Left lung (tissue), 10 donors: Measurements from ENCODE around the gene ENOX1. TPM values are rescaled to one million over a fixed set of nuclear protein-coding genes. Genes with fewer than 3 reads are reported as not detected.

Experiments used
- ATAC-seq: fragments of 200-7000 bp; cut with Tn5 transposase; one replicate; pipeline ENCODE4 v1.9.1; 2020; ENCODE audit warnings: moderate library complexity
- DNase-seq, 4 donors: peaks; one replicate each; pipeline ENCODE4 v3.0.0-alpha.2; 2013 to 2020
- H3K27ac ChIP-seq, 2 donors: fragments of 200-600 bp; sonication (generic) in 1 of 2; one replicate each; pipeline versions ENCODE4 v1.5.0 to v1.8.0; 2020 to 2021
- H3K27me3 ChIP-seq, 2 donors: fragments of 200-600 bp; sonication (generic) in 1 of 2; one replicate each; pipeline versions ENCODE4 v1.5.0 to v1.8.0; 2020 to 2021
- H3K36me3 ChIP-seq, 2 donors: fragments of 200-600 bp; sonication (generic) in 1 of 2; one replicate each; pipeline versions ENCODE4 v1.5.0 to v1.8.0; 2020 to 2021
- H3K4me1 ChIP-seq, 2 donors: fragments of 200-600 bp; one replicate each; pipeline ENCODE4 v1.8.0; 2021
- H3K4me3 ChIP-seq, 2 donors: fragments of 200-600 bp; sonication (generic) in 1 of 2; one replicate each; pipeline versions ENCODE4 v1.5.0 to v1.8.0; 2020 to 2021; ENCODE audit warnings: mild to moderate bottlenecking in 1 of 2
- H3K9me3 ChIP-seq, 2 donors: fragments of 200-600 bp; sonication (generic) in 1 of 2; one replicate each; pipeline versions ENCODE4 v1.5.0 to v1.8.0; 2020 to 2021
- intact Hi-C, 2 donors: fragments of 100-400 bp; cut with DNase I; formaldehyde crosslinking; loops; one replicate each; pipeline versions ENCODE4 v1.11.2 to v1.14.2; 2022
- polyA plus RNA-seq, 6 donors: library from polyadenylated mRNA; unstranded; fragments of 120-200 nt; gene quantifications; one replicate each; pipeline ENCODE4 v1.2.1, GENCODE V29; 2013; ENCODE audit not compliant: insufficient read length in 6 of 6
- total RNA-seq, 2 donors: library from RNA; stranded (reverse); fragmentation: NEBNext Ultra II Directional; extraction: Animal tissue kit (Norgen Biotek cat#: 25700); gene quantifications; one replicate each; pipeline ENCODE4 v1.2.1, GENCODE V29; 2021
- TF ChIP-seq, protein P1 (sequence below), 2 donors: fragments of 200-600 bp; sonication (generic) in 1 of 2; IDR thresholded peaks; one replicate each; pipeline versions ENCODE4 v1.5.0 to v1.8.0; 2021; ENCODE audit warnings: antibody characterized with exemption in 2 of 2
- donor health status: DM: no; HTN: yes; CAD: no.
- donor health status: DM: no; HTN: no; CAD: no.

The ENOX1 gene
- total and polyA plus RNA-seq, 8 donors, result 1.5 to 9.0 (median 6.8) TPM

- intact Hi-C loops, result no loop called here
- Histone ChIP-seq H3K9me3 (no peaks in the 10 kb centered on the region), H3K4me3 (no peak overlapping the region), H3K27me3 (no peaks in the 10 kb centered on the region), H3K36me3 (no peaks in the 10 kb centered on the region), H3K27ac (no peak overlapping the region), H3K4me1 (no peaks in the 10 kb centered on the region)
- DNase-seq (no peak), ATAC-seq (no peak)
- TF ChIP-seq, protein P1, sequence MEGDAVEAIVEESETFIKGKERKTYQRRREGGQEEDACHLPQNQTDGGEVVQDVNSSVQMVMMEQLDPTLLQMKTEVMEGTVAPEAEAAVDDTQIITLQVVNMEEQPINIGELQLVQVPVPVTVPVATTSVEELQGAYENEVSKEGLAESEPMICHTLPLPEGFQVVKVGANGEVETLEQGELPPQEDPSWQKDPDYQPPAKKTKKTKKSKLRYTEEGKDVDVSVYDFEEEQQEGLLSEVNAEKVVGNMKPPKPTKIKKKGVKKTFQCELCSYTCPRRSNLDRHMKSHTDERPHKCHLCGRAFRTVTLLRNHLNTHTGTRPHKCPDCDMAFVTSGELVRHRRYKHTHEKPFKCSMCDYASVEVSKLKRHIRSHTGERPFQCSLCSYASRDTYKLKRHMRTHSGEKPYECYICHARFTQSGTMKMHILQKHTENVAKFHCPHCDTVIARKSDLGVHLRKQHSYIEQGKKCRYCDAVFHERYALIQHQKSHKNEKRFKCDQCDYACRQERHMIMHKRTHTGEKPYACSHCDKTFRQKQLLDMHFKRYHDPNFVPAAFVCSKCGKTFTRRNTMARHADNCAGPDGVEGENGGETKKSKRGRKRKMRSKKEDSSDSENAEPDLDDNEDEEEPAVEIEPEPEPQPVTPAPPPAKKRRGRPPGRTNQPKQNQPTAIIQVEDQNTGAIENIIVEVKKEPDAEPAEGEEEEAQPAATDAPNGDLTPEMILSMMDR (IDR thresholded peaks at IDR 0.05), result no peak
Measured at GRCh38 chr13:43518833-43519232, 267.9 kb downstream of the ENOX1 start.

- Histone ChIP-seq H3K4me1 (no peaks in the 10 kb centered on the region), H3K36me3 (no peaks in the 10 kb centered on the region), H3K9me3 (no peaks in the 10 kb centered on the region), H3K4me3 (no peak overlapping the region), H3K27me3 (no peaks in the 10 kb centered on the region), H3K27ac (no peak overlapping the region)
- DNase-seq (peak in 2 of 4 donors; percentile 32 to 62), ATAC-seq (peak; percentile 62)
- intact Hi-C loops, result no loop called here
- TF ChIP-seq, protein P1 (IDR thresholded peaks at IDR 0.05), result no peak
Measured at GRCh38 chr13:43516401-43516833, 270.4 kb downstream of the ENOX1 start.

GRCh38 chr13:43515531-43515930, 271.2 kb downstream of the ENOX1 start:
- no peaks in the 10 kb centered on the region for H3K36me3 ChIP-seq
- intact Hi-C loops, result no loop called here
- H3K27ac ChIP-seq, result no peak overlapping the region
- no peak for DNase-seq
- ATAC-seq, result no peak
- TF ChIP-seq, protein P1 (IDR thresholded peaks at IDR 0.05), result no peak
- no peaks in the 10 kb centered on the region for H3K9me3 ChIP-seq
- no peaks in the 10 kb centered on the region for H3K27me3 ChIP-seq
- no peak overlapping the region for H3K4me3 ChIP-seq
- no peaks in the 10 kb centered on the region for H3K4me1 ChIP-seq

DNA sequence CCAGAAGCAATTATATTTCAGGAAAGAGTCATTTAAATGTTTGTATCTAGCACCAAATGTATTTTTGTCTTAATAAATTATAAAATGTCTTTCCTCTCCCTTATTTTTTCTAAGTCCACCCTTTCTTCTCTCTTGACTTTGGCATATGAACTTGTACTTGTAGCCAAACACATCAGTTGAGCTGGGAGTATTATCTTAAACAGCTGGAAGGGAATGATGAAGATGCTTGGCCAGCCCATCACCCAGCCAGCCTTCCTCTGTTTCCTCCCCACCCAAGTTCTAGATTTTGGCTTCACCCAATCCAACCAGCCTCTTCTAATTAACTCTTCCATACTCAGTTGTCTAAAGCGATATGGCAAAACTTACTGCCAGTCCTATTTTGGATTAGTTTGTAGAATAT, 272.5 kb downstream of the ENOX1 start:
- ATAC-seq (no peak), DNase-seq (peak in 1 of 4 donors; percentile 10)
- TF ChIP-seq, protein P1 (IDR thresholded peaks at IDR 0.05), result no peak
- no peaks in the 10 kb centered on the region for H3K9me3 ChIP-seq
- no peaks in the 10 kb centered on the region for H3K27me3 ChIP-seq
- no peak overlapping the region for H3K4me3 ChIP-seq
- no peaks in the 10 kb centered on the region for H3K4me1 ChIP-seq
- no peaks in the 10 kb centered on the region for H3K36me3 ChIP-seq
- no peak overlapping the region for H3K27ac ChIP-seq
- intact Hi-C loops, result no loop called here

- intact Hi-C loops, result no loop called here
- no peaks in the 10 kb centered on the region for H3K36me3 ChIP-seq
- no peak overlapping the region for H3K4me3 ChIP-seq
- TF ChIP-seq, protein P1 (IDR thresholded peaks at IDR 0.05), result no peak
- no peaks in the 10 kb centered on the region for H3K27me3 ChIP-seq
- no peaks in the 10 kb centered on the region for H3K9me3 ChIP-seq
- DNase-seq (no peak), ATAC-seq (no peak)
- H3K4me1 ChIP-seq, result no peaks in the 10 kb centered on the region
- no peak overlapping the region for H3K27ac ChIP-seq
Measured at GRCh38 chr13:43512221-43512620, 274.6 kb downstream of the ENOX1 start.
